ENCODE data around the gene ZCCHC13. TPM values are rescaled to one million over a fixed set of nuclear protein-coding genes. Genes with fewer than 3 reads are reported as not detected.
A peak's percentile ranks its signal among the peaks of the same experiment; 100 is the strongest.
"Not testable (repeated sequence)": the region's sequence is repeated elsewhere in the genome, so short reads cannot be mapped to it uniquely, and the experiment has no call there.

Gene ZCCHC13
- total and polyA plus RNA-seq, 9 of the 15 experiments (the other 6 are each of a cell fraction or from before 2014, with no cell fraction given): not detected

DNA sequence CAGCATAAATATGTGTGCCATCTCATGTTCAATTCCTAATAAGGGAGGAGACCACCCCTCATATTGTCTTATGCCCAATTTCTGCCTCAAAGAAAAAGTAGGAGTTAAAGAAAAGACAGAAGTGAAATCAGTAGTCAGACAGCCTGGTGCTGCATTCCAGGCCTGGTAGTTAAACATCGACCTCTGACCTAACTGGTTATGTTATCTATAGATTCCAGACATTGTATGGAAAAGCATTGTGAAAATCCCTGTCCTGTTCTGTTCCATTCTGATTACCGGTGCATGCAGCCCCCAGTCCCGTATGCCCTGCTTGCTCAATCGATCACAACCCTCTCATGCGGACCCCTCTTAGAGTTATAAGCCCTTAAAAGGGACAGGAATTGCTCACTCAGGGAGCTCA, 38.2 kb downstream of the ZCCHC13 start:
- H3K27me3 ChIP-seq (ENCODE audit: control insufficient read depth in 2 of 2, insufficient read depth in 2 of 2, low read length in 2 of 2); H4K20me1 ChIP-seq (replicated peaks; ENCODE audit: control insufficient read depth, insufficient read depth, low read length); H3K4me1 ChIP-seq (replicated peaks in 1 of 2; ENCODE audit: control insufficient read depth in 2 of 2, insufficient read depth in 2 of 2, low read length in 2 of 2); H3K79me2 ChIP-seq (ENCODE audit: control insufficient read depth, insufficient read depth, low read length); ATAC-seq; DNase-seq (ENCODE audit: extremely low read depth in 1 of 4, low spot score in 3 of 4); CTCF ChIA-PET (ENCODE audit: low intra/inter-chr PET ratio); H3K36me3 ChIP-seq (ENCODE audit: control insufficient read depth, insufficient read depth, low read length); H3K4me3 ChIP-seq; H3K9me1 ChIP-seq (ENCODE audit: control insufficient read depth, insufficient read depth, low read length); FAIRE-seq; H3K27ac ChIP-seq (ENCODE audit: extremely low read depth, low read depth, low read length); H3K4me2 ChIP-seq (ENCODE audit: insufficient read depth, low read length); H2AFZ ChIP-seq (ENCODE audit: low read depth, low read length); POLR2A ChIA-PET; BruUV-seq (replicated peaks); H3K9ac ChIP-seq (ENCODE audit: insufficient read depth in 1 of 2, low read depth in 2 of 2, low read length in 2 of 2); H3K9me3 ChIP-seq (replicated peaks; ENCODE audit: control insufficient read depth, insufficient read depth, low read depth, low read length); TF ChIP-seq TEAD4 (CRISPR knock-in tag; IDR thresholded peaks at IDR 0.05; ENCODE audit: borderline replicate concordance); NR2C1 (IDR thresholded peaks at IDR 0.05): not testable (repeated sequence)
- in situ Hi-C loops (cut with MboI) (loop anchor here (10.0 kb wide), 1 partner anchor 487 kb away; the partner anchor contains the start of gene XIST), intact Hi-C loops (cut with micrococcal nuclease) (loop anchor here (5.0 to 10.0 kb wide), 3 partner anchors 50 to 325 kb away; no protein-coding TSS in a partner anchor)
- TF ChIP-seq KDM1A (IDR thresholded peaks at IDR 0.05) (peak in 1 of 2 experiments; percentile 43; a peak in 1 of 4 replicates), CBFA2T2 (conservative IDR thresholded peaks at IDR 0.05) (peak; percentile 48), ARID1B (IDR thresholded peaks at IDR 0.05) (peak; percentile 38; the same call in 1 of the 2 replicates), TEAD4 (IDR thresholded peaks at IDR 0.05; ENCODE audit: low read length) (peak; percentile 30; the same call in 1 of the 2 replicates), NR2C1 (tag; IDR thresholded peaks at IDR 0.05) (peak; percentile 56; the same call in 1 of the 2 replicates), TAL1 (IDR thresholded peaks at IDR 0.05) (peak; percentile 63), CBFA2T3 (IDR thresholded peaks at IDR 0.05) (peak; percentile 67), TCF3 (CRISPR knock-in tag; IDR thresholded peaks at IDR 0.05) (peak; percentile 37; the same call in 1 of the 2 replicates)
- 0% methylated on average over 1 of the region's 5 CpGs for whole genome bisulfite sequencing (ENCODE audit: insufficient coverage, low coverage, missing lambda C conversion rate)

All from K562 (cell line).